ENCODE data around the gene RXFP1. TPM values are rescaled to one million over a fixed set of nuclear protein-coding genes. Genes with fewer than 3 reads are reported as not detected.

RXFP1 gene
- 0.32 and 0.36 TPM in 2 replicates for total RNA-seq

DNA sequence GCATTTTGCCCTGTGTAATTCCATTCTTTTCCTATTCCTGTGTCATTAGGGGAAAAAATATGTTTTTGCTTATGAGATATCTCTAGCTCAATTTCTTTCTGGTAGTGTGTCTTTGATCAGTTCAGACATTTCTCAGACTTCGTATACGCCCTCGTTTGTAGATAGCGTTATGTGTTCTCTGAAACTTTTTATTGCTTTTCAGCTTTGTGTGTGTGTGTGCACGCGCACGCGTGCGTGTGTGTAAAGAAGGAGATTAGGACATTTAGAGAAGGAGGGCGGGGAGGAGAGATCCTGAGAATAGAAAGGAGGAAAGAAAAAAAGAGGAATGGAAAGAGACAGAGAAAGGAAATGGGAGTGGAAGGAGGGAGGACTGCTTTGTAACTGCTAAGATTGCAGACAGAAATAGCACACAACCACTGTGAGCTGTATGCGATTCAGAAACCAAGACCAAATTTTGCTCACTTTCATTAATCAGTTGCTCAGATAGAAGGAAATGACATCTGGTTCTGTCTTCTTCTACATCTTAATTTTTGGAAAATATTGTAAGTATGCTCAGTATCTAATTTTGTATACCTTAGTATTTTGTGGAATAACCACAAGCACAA, at the start of gene RXFP1:
RXFP1 (plus strand) TSS at position 399 of the 605 bp plus-strand sequence; CDS start at position 494, 95 bp downstream.

DNA sequence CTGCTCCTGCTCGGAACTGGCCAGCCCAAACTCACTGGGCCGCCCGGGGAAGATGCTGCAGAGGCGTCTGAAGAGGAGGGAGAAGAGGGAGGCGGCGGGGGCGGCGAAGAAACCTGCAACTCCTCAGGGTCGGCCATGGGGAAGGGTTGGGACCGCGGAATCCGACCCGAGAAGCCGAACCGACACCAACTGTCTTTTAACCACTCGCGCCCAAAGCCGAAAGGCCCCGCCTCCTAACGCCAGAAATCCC, 149.9 kb downstream of the RXFP1 start, which contains the start of gene C4orf46:
C4orf46 (minus strand) TSS at position 223 of the 250 bp plus-strand sequence; CDS start at position 137, 86 bp downstream.

DNA sequence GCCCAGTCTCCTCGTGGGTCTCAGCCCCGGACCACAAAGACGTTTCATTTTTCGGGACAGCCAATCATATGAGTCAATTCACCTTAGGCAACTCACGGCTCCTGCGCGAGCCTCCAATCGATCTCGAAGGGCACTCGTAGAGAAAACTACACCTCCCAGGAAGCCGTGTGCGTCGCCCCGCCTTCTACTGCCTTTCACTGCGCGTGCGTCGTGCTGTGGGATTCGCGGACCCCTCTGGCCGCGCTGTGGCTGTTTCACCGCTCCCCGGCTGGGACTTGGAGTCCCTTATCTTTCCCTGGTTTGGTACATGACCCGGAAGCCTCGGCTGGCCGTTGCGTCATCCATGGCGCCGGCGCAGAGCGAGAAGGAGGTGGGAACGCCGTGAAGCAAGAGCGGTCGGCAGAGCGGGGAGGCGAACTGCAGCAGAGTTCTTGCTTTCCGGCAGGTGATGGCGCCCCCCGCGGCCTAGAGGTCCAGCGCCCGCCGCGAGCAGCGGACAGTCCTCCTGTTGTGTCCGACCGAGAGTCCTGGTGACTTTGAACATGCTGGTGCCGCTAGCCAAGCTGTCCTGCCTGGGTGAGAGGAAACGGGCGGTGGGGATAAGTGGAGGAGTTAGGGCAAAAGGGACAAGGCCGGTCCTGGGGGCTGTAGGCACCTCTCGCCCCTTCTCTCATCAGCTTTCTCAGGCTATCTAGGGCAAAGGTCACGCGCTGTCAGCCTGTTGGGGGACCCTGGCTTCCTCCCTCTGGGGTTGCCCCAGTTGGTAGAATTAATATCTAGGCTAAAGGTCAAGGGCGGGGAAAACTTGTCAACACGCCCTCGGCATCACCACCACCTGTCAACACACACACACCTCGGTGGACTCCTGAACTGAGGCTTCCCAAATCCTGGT, 150.5 kb downstream of the RXFP1 start, which contains the start of gene ETFDH:
ETFDH (plus strand) TSS at position 382 of the 892 bp plus-strand sequence; CDS start at position 543, 161 bp downstream.

Other genes with a start within 250 kb of the RXFP1 start
- 6.1 and 9.6 TPM in 2 replicates for gene C4orf46, start 150.0 kb downstream of the RXFP1 start, total RNA-seq
- gene ETFDH, start 150.4 kb downstream of the RXFP1 start, total RNA-seq: 17.2 and 33.2 TPM in 2 replicates
- gene PPID, start 201.5 kb downstream of the RXFP1 start, total RNA-seq: 17.9 and 19.1 TPM in 2 replicates
- 7.9 and 8.1 TPM in 2 replicates for gene FNIP2, start 247.1 kb downstream of the RXFP1 start, total RNA-seq

All from cardiac atrium fibroblast (primary cell).